ENCODE results near the gene MED8.

GRCh38 chr1:43422995-43423671, 33.5 kb upstream of the MED8 start:
- TF ChIP-seq, protein P1, sequence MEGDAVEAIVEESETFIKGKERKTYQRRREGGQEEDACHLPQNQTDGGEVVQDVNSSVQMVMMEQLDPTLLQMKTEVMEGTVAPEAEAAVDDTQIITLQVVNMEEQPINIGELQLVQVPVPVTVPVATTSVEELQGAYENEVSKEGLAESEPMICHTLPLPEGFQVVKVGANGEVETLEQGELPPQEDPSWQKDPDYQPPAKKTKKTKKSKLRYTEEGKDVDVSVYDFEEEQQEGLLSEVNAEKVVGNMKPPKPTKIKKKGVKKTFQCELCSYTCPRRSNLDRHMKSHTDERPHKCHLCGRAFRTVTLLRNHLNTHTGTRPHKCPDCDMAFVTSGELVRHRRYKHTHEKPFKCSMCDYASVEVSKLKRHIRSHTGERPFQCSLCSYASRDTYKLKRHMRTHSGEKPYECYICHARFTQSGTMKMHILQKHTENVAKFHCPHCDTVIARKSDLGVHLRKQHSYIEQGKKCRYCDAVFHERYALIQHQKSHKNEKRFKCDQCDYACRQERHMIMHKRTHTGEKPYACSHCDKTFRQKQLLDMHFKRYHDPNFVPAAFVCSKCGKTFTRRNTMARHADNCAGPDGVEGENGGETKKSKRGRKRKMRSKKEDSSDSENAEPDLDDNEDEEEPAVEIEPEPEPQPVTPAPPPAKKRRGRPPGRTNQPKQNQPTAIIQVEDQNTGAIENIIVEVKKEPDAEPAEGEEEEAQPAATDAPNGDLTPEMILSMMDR (IDR thresholded peaks at IDR 0.05): no peak
- TF ChIP-seq POLR2A (IDR thresholded peaks at IDR 0.05; ENCODE audit: low read depth): no peak
- TF ChIP-seq POLR2AphosphoS5 (IDR thresholded peaks at IDR 0.05): no peak
- TF ChIP-seq EP300 (IDR thresholded peaks at IDR 0.05): no peak
